OCI-LY3 (cell line): ENCODE measurements around the gene BTRC.

Source experiments
- CTCF ChIP-seq: fragments of 200-600, 300-600 bp; sonication (generic); IDR thresholded peaks from 2 replicates; pipeline ENCODE4 v1.5.1; 2014; ENCODE audit warnings: antibody characterized with exemption, low read length, low read depth
- EZH2phosphoT487 ChIP-seq: fragments of 200-600 bp; shearing (Covaris generic); IDR thresholded peaks from 2 replicates; pipeline ENCODE4 v1.6.1; 2018; ENCODE audit warnings: antibody characterized with exemption, mixed run types, low read depth

- TF ChIP-seq CTCF (peak; percentile 59), EZH2phosphoT487 (no peak)
Observed at GRCh38 chr10:101536800-101537199, 182.8 kb downstream of the BTRC start.
